Neuronal stem cell (in vitro differentiated cells): ENCODE data around the gene ACP6. TPM values are rescaled to one million over a fixed set of nuclear protein-coding genes. Genes with fewer than 3 reads are reported as not detected.

Experiments
- DNase-seq: peaks from one replicate; pipeline ENCODE4 v3.0.0-alpha.2; 2013; ENCODE audit warnings: low spot score
- H2AFZ ChIP-seq: one replicate; pipeline ENCODE4 v1.6.1; 2013; ENCODE audit warnings: mild to moderate bottlenecking, low read length, inconsistent platforms
- H2AK5ac ChIP-seq: 2 replicates; pipeline ENCODE4 v1.6.1; 2013; ENCODE audit warnings: low read depth, mild to moderate bottlenecking, inconsistent platforms, low read length, moderate library complexity, mixed read lengths
- H2BK120ac ChIP-seq: 2 replicates; pipeline ENCODE4 v1.6.1; 2013; ENCODE audit warnings: low read depth, mild to moderate bottlenecking, inconsistent platforms, low read length, moderate library complexity, mixed read lengths
- H2BK12ac ChIP-seq: one replicate; pipeline ENCODE4 v1.6.1; 2013; ENCODE audit warnings: low read length, inconsistent platforms
- H2BK15ac ChIP-seq: 2 replicates; pipeline ENCODE4 v1.6.1; 2013; ENCODE audit warnings: mild to moderate bottlenecking, low read length, inconsistent platforms, mixed read lengths
- H2BK5ac ChIP-seq: one replicate; pipeline ENCODE4 v1.6.1; 2013; ENCODE audit warnings: inconsistent platforms, mild to moderate bottlenecking, low read length, moderate library complexity
- H3K14ac ChIP-seq: one replicate; pipeline ENCODE4 v1.6.1; 2013; ENCODE audit warnings: low read length, inconsistent platforms
- H3K18ac ChIP-seq: 2 replicates; pipeline ENCODE4 v1.6.1; 2013; ENCODE audit warnings: low read length, inconsistent platforms
- H3K23ac ChIP-seq: 2 replicates; pipeline ENCODE4 v1.6.1; 2013; ENCODE audit warnings: low read depth, mild to moderate bottlenecking, mixed read lengths, low read length, inconsistent platforms; ENCODE audit not compliant: poor library complexity
- H3K27ac ChIP-seq: replicated peaks from 3 replicates; pipeline ENCODE4 v1.5.1; 2013; ENCODE audit warnings: low read length, inconsistent platforms
- H3K27me3 ChIP-seq, 3 experiments: 2 replicates each; pipeline ENCODE4 v1.6.1; 2013; ENCODE audit warnings: low read length in 3 of 3, mild to moderate bottlenecking in 2 of 3, inconsistent platforms in 1 of 3, low read depth in 1 of 3, mixed read lengths in 1 of 3, moderate library complexity in 1 of 3; ENCODE audit not compliant: control insufficient read depth in 3 of 3, insufficient read depth in 3 of 3
- H3K36me3 ChIP-seq, 2 donors: replicated peaks in 1 of 2; 2 replicates each; pipeline ENCODE4 v1.6.1; 2013; ENCODE audit warnings: low read length in 2 of 2; ENCODE audit not compliant: control insufficient read depth in 2 of 2, insufficient read depth in 2 of 2
- H3K4ac ChIP-seq: 2 replicates; pipeline ENCODE4 v1.6.1; 2013; ENCODE audit warnings: inconsistent platforms, mild to moderate bottlenecking, low read length, moderate library complexity
- H3K4me1 ChIP-seq, 2 donors: 1 replicate in 1 of 2; 2 replicates in 1 of 2; pipeline ENCODE4 v1.6.1; 2013; ENCODE audit warnings: low read length in 2 of 2, low read depth in 1 of 2; ENCODE audit not compliant: control insufficient read depth in 2 of 2, insufficient read depth in 1 of 2
- H3K4me2 ChIP-seq: one replicate; pipeline ENCODE4 v1.6.1; 2013; ENCODE audit warnings: mild to moderate bottlenecking, low read length, inconsistent platforms; ENCODE audit not compliant: insufficient read depth, poor library complexity, severe bottlenecking
- H3K4me3 ChIP-seq, 2 donors: 2 replicates each; pipeline ENCODE4 v1.5.1; 2013; ENCODE audit warnings: low read length in 2 of 2, mild to moderate bottlenecking in 2 of 2, inconsistent platforms in 1 of 2, moderate library complexity in 1 of 2
- H3K79me1 ChIP-seq: one replicate; pipeline ENCODE4 v1.6.1; 2013; ENCODE audit warnings: low read depth, mild to moderate bottlenecking, inconsistent platforms, low read length, moderate library complexity
- H3K9ac ChIP-seq: one replicate; pipeline ENCODE4 v1.6.1; 2013; ENCODE audit warnings: mild to moderate bottlenecking, low read depth, low read length, inconsistent platforms; ENCODE audit not compliant: poor library complexity
- H3K9me3 ChIP-seq, 2 donors: replicated peaks in 1 of 2; 2 replicates each; pipeline versions ENCODE3 to v1.6.1; 2013; ENCODE audit warnings: low read length in 2 of 2, mild to moderate bottlenecking in 2 of 2, inconsistent platforms in 1 of 2, low read depth in 1 of 2, mixed read lengths in 1 of 2, moderate library complexity in 1 of 2; ENCODE audit not compliant: control insufficient read depth in 2 of 2, insufficient read depth in 1 of 2
- H4K8ac ChIP-seq: one replicate; pipeline ENCODE4 v1.6.1; 2013; ENCODE audit warnings: low read depth, mild to moderate bottlenecking, inconsistent platforms, low read length, moderate library complexity
- H4K91ac ChIP-seq: one replicate; pipeline ENCODE4 v1.6.1; 2013; ENCODE audit warnings: low read length, low read depth, mild to moderate bottlenecking, inconsistent platforms; ENCODE audit not compliant: poor library complexity
- WGBS, 2 donors: extraction: QIAGEN DNeasy Blood & Tissue Kit; methylation state at CpG; one replicate each; pipeline ENCODE4 v1.1.7; 2013; ENCODE audit warnings: missing lambda C conversion rate in 2 of 2, mixed read lengths in 1 of 2; ENCODE audit not compliant: insufficient read length in 2 of 2, insufficient replicate concordance in 1 of 2; ENCODE audit errors: extremely low coverage in 2 of 2; 5-methylcytosine and 5-hydroxymethylcytosine counted together
- polyA plus RNA-seq, 2 experiments: library from polyadenylated mRNA; stranded (reverse); fragments of 200-250 nt; gene quantifications; one replicate each; pipeline ENCODE4 v1.2.3, GENCODE V29; 2013

ACP6 gene
- 10.1 TPM for polyA plus RNA-seq (2013, experiment 1 of 2)
- polyA plus RNA-seq (2013, experiment 2 of 2), result 10.3 TPM

- Histone ChIP-seq H3K36me3 (no peaks in the 10 kb centered on the region), H2BK5ac (peak within 1 kb of the TSS; percentile 40), H3K18ac (peak within 1 kb of the TSS; percentile 96), H3K9ac (peak within 1 kb of the TSS; percentile 94), H3K4ac (peak within 1 kb of the TSS; percentile 47), H3K27me3 (no peaks in the 10 kb centered on the region), H3K9me3 (no peaks in the 10 kb centered on the region), H2BK15ac (peak within 1 kb of the TSS; percentile 83), H3K14ac (peak within 1 kb of the TSS; percentile 97), H3K27ac (peak within 1 kb of the TSS; percentile 42), H3K79me1 (peaks cover 4% of the 10 kb centered on the region), H3K4me1 (peaks cover 0 to 3% of the 10 kb centered on the region in 2 donors), H3K23ac (peak within 1 kb of the TSS; percentile 82), H2BK12ac (peak within 1 kb of the TSS; percentile 52), H4K8ac (peak within 1 kb of the TSS; percentile 32), H2BK120ac (peak within 1 kb of the TSS; percentile 43), H3K4me3 (peak within 1 kb of the TSS; percentile 86 to 90), H4K91ac (no peak within 1 kb of the TSS), H2AK5ac (peak within 1 kb of the TSS; percentile 70), H3K4me2 (peak within 1 kb of the TSS; percentile 86), H2AFZ (peak within 1 kb of the TSS; percentile 95)
- peak; percentile 87 for DNase-seq
- no CpG with 5 or more reads among the region's 36 CpGs for WGBS, 2 donors
Observed at GRCh38 chr1:147670319-147671001, at the start of gene ACP6. ACP6 (minus strand) TSS chr1:147670524; CDS start chr1:147670048, 476 bp downstream.

- no peak overlapping the region for H3K27ac ChIP-seq
- WGBS, 2 donors, result no CpG with 5 or more reads among the region's 7 CpGs
- H2BK120ac ChIP-seq, result no peak overlapping the region
- H3K9me3 ChIP-seq, result peaks cover 15% of the 10 kb centered on the region in 2 donors
- no peaks in the 10 kb centered on the region for H3K36me3 ChIP-seq
- H2BK5ac ChIP-seq, result no peak overlapping the region
- no peak overlapping the region for H3K4me2 ChIP-seq
- no peak overlapping the region for H2AK5ac ChIP-seq
- no peak overlapping the region for H3K9ac ChIP-seq
- H3K14ac ChIP-seq, result no peak overlapping the region
- no peak for DNase-seq
- H3K27me3 ChIP-seq, result no peaks in the 10 kb centered on the region
- no peak overlapping the region for H4K8ac ChIP-seq
- H3K18ac ChIP-seq, result no peak overlapping the region
- H3K4me3 ChIP-seq, result no peak overlapping the region
- no peak overlapping the region for H3K23ac ChIP-seq
- no peak overlapping the region for H2AFZ ChIP-seq
- H2BK15ac ChIP-seq, result no peak overlapping the region
- H3K4me1 ChIP-seq, result no peaks in the 10 kb centered on the region
- no peak overlapping the region for H2BK12ac ChIP-seq
- no peak overlapping the region for H4K91ac ChIP-seq
- no peak overlapping the region for H3K4ac ChIP-seq
- H3K79me1 ChIP-seq, result no peaks in the 10 kb centered on the region
Observed at GRCh38 chr1:147719711-147720225, 49.4 kb upstream of the ACP6 start.

DNA sequence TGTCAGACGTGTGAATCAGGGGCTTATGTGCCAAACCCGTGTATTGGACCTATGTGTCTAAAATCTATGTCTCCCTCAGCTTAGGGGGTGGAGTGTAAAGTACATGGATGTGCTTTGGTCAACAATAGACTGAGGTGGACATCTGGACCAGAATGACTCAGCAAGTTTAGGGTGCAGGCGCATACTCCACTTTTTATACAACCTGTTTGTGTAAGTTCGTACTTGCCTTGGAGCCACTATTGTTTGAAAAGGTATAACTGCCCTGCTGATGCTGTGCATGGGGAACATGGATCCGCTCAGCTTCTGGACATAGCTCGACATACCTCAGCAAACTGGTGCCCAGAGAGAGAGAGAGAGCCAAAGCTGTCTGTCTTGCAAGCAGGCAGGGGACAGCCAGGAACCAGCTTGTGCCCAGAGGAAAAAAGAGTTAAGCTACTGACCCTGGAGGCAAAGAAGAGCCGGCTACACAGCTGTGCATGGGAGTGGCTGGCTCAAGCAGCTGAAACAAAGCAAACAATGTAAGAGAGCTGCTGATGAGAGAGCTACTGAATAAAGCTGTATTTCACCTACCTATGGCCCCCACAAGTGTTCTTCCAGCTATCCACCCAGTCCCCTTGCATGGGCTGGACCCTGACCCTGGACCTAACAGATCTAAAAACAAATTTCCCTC lies 48.8 kb upstream of the ACP6 start:
- no peak overlapping the region for H3K27ac ChIP-seq
- no peaks in the 10 kb centered on the region for H3K4me1 ChIP-seq
- H4K91ac ChIP-seq, result no peak overlapping the region
- no CpG with 5 or more reads among the region's 7 CpGs for WGBS, 2 donors
- H2BK12ac ChIP-seq, result no peak overlapping the region
- H2BK120ac ChIP-seq, result no peak overlapping the region
- no peak overlapping the region for H3K14ac ChIP-seq
- H3K9me3 ChIP-seq, result peaks cover 15% of the 10 kb centered on the region in 2 donors
- H3K4me3 ChIP-seq, result no peak overlapping the region
- no peak overlapping the region for H3K9ac ChIP-seq
- H3K79me1 ChIP-seq, result no peaks in the 10 kb centered on the region
- no peak overlapping the region for H2BK5ac ChIP-seq
- no peak overlapping the region for H3K4ac ChIP-seq
- no peak overlapping the region for H2BK15ac ChIP-seq
- no peaks in the 10 kb centered on the region for H3K27me3 ChIP-seq
- DNase-seq, result no peak
- no peaks in the 10 kb centered on the region for H3K36me3 ChIP-seq
- no peak overlapping the region for H3K4me2 ChIP-seq
- no peak overlapping the region for H3K18ac ChIP-seq
- H4K8ac ChIP-seq, result no peak overlapping the region
- H2AFZ ChIP-seq, result no peak overlapping the region
- no peak overlapping the region for H3K23ac ChIP-seq
- no peak overlapping the region for H2AK5ac ChIP-seq

- Histone ChIP-seq H3K27ac (no peak overlapping the region), H3K79me1 (no peaks in the 10 kb centered on the region)
Observed at GRCh38 chr1:147717706-147718097, 47.4 kb upstream of the ACP6 start.

More at GRCh38 chr1:147717706-147718097, 47.4 kb upstream of the ACP6 start:
- no peak overlapping the region for H3K14ac ChIP-seq
- no peaks in the 10 kb centered on the region for H3K27me3 ChIP-seq
- no peak overlapping the region for H3K4me2 ChIP-seq
- H2BK12ac ChIP-seq, result no peak overlapping the region
- H3K23ac ChIP-seq, result no peak overlapping the region
- H3K4ac ChIP-seq, result no peak overlapping the region
- H3K36me3 ChIP-seq, result no peaks in the 10 kb centered on the region
- no peak overlapping the region for H2AK5ac ChIP-seq
- H3K9ac ChIP-seq, result no peak overlapping the region
- no peak overlapping the region for H3K18ac ChIP-seq
- H3K4me1 ChIP-seq, result no peaks in the 10 kb centered on the region
- DNase-seq, result no peak
- H2AFZ ChIP-seq, result no peak overlapping the region
- peaks cover 15% of the 10 kb centered on the region in 2 donors for H3K9me3 ChIP-seq
- no CpG with 5 or more reads among the region's 4 CpGs for WGBS, 2 donors
- no peak overlapping the region for H4K91ac ChIP-seq
- no peak overlapping the region for H4K8ac ChIP-seq
- no peak overlapping the region for H2BK120ac ChIP-seq
- no peak overlapping the region for H2BK15ac ChIP-seq
- H2BK5ac ChIP-seq, result no peak overlapping the region
- no peak overlapping the region for H3K4me3 ChIP-seq
